ENCODE data around the gene KIF12. TPM values are rescaled to one million over a fixed set of nuclear protein-coding genes. Genes with fewer than 3 reads are reported as not detected.

KIF12 gene
- total and polyA plus RNA-seq, 2 of the 13 experiments (the other 11 are each of a cell fraction or from before 2014, with no cell fraction given): 1.8 to 12.5 TPM

DNA sequence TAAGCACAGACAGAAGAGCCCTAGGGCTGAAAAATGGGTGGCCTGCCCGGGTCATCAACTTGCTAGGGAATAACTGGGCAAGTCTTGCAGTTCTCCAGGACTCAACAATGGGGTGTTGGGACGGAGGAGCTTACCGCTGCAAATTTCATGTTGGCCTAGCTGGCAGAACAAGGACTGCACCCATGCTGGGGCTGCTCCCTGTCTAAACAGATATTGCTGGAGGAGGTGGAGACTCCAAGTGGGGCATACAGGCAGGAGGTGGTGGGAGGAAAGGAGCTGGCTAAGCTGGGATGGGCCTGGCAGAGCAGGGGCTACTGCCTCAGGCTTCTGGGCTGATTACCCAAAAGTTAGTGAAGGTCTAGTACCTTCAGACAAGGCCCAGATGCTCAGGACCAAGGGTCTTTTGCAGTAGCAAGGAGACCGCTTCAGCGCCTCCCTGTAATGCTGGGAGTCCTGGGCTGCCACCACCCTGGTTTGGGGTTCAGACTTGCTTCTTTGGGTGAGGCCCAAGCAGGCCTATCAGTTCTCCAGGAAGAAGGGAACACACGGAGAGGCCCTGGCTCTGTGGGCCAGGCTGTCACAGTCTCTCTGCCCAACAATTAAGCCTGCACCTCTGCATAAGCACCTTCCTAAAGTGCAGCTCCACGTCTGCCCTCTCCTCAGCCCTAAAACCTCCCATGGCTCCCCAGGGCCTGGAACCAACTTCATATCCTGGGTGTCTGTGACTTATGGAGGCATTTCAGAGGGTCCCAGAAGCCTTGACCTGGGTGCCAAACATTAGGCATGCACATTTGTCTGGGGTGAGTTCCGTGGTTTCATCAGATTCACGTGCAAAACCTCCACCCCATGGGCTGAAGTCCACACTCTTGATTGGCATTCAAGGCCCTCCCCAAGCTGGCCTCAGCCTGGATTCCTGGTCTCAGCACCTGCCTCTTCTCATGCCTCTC is 24.2 kb upstream of the KIF12 start (continued):
- TF ChIP-seq, protein P1, sequence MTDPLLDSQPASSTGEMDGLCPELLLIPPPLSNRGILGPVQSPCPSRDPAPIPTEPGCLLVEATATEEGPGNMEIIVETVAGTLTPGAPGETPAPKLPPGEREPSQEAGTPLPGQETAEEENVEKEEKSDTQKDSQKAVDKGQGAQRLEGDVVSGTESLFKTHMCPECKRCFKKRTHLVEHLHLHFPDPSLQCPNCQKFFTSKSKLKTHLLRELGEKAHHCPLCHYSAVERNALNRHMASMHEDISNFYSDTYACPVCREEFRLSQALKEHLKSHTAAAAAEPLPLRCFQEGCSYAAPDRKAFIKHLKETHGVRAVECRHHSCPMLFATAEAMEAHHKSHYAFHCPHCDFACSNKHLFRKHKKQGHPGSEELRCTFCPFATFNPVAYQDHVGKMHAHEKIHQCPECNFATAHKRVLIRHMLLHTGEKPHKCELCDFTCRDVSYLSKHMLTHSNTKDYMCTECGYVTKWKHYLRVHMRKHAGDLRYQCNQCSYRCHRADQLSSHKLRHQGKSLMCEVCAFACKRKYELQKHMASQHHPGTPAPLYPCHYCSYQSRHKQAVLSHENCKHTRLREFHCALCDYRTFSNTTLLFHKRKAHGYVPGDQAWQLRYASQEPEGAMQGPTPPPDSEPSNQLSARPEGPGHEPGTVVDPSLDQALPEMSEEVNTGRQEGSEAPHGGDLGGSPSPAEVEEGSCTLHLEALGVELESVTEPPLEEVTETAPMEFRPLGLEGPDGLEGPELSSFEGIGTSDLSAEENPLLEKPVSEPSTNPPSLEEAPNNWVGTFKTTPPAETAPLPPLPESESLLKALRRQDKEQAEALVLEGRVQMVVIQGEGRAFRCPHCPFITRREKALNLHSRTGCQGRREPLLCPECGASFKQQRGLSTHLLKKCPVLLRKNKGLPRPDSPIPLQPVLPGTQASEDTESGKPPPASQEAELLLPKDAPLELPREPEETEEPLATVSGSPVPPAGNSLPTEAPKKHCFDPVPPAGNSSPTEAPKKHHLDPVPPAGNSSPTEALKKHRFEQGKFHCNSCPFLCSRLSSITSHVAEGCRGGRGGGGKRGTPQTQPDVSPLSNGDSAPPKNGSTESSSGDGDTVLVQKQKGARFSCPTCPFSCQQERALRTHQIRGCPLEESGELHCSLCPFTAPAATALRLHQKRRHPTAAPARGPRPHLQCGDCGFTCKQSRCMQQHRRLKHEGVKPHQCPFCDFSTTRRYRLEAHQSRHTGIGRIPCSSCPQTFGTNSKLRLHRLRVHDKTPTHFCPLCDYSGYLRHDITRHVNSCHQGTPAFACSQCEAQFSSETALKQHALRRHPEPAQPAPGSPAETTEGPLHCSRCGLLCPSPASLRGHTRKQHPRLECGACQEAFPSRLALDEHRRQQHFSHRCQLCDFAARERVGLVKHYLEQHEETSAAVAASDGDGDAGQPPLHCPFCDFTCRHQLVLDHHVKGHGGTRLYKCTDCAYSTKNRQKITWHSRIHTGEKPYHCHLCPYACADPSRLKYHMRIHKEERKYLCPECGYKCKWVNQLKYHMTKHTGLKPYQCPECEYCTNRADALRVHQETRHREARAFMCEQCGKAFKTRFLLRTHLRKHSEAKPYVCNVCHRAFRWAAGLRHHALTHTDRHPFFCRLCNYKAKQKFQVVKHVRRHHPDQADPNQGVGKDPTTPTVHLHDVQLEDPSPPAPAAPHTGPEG (CRISPR knock-in tag; IDR thresholded peaks at IDR 0.05): no peak
- TF ChIP-seq RARA (CRISPR knock-in tag; IDR thresholded peaks at IDR 0.05) (peak; percentile 86), ZNF12 (CRISPR knock-in tag; IDR thresholded peaks at IDR 0.05) (no peak), KMT2A (CRISPR knock-in tag; IDR thresholded peaks at IDR 0.05) (0 out of 2 replicates have a peak, but pooled peaks have one; percentile 20), TARDBP (CRISPR knock-in tag; IDR thresholded peaks at IDR 0.05) (peak; percentile 68; the same call in 1 of the 2 replicates), BRD4 (CRISPR knock-in tag; IDR thresholded peaks at IDR 0.05) (peak; percentile 59; the same call in 1 of the 2 replicates), HOXA3 (CRISPR knock-in tag; IDR thresholded peaks at IDR 0.05) (peak; percentile 42; the same call in 1 of the 2 replicates), ZNF891 (CRISPR knock-in tag; IDR thresholded peaks at IDR 0.05) (no peak; the same call in 1 of the 2 replicates)
- TF ChIP-seq, protein P2, sequence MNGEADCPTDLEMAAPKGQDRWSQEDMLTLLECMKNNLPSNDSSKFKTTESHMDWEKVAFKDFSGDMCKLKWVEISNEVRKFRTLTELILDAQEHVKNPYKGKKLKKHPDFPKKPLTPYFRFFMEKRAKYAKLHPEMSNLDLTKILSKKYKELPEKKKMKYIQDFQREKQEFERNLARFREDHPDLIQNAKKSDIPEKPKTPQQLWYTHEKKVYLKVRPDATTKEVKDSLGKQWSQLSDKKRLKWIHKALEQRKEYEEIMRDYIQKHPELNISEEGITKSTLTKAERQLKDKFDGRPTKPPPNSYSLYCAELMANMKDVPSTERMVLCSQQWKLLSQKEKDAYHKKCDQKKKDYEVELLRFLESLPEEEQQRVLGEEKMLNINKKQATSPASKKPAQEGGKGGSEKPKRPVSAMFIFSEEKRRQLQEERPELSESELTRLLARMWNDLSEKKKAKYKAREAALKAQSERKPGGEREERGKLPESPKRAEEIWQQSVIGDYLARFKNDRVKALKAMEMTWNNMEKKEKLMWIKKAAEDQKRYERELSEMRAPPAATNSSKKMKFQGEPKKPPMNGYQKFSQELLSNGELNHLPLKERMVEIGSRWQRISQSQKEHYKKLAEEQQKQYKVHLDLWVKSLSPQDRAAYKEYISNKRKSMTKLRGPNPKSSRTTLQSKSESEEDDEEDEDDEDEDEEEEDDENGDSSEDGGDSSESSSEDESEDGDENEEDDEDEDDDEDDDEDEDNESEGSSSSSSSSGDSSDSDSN (CRISPR knock-in tag; IDR thresholded peaks at IDR 0.05): peak; percentile 48
- TF ChIP-seq, protein P3, sequence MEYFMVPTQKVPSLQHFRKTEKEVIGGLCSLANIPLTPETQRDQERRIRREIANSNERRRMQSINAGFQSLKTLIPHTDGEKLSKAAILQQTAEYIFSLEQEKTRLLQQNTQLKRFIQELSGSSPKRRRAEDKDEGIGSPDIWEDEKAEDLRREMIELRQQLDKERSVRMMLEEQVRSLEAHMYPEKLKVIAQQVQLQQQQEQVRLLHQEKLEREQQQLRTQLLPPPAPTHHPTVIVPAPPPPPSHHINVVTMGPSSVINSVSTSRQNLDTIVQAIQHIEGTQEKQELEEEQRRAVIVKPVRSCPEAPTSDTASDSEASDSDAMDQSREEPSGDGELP (IDR thresholded peaks at IDR 0.05; ENCODE audit: borderline replicate concordance, low read depth): no peak
- TF ChIP-seq, protein P4, sequence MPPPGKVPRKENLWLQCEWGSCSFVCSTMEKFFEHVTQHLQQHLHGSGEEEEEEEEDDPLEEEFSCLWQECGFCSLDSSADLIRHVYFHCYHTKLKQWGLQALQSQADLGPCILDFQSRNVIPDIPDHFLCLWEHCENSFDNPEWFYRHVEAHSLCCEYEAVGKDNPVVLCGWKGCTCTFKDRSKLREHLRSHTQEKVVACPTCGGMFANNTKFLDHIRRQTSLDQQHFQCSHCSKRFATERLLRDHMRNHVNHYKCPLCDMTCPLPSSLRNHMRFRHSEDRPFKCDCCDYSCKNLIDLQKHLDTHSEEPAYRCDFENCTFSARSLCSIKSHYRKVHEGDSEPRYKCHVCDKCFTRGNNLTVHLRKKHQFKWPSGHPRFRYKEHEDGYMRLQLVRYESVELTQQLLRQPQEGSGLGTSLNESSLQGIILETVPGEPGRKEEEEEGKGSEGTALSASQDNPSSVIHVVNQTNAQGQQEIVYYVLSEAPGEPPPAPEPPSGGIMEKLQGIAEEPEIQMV (CRISPR knock-in tag; IDR thresholded peaks at IDR 0.05; ENCODE audit: low read depth): 0 out of 2 replicates have a peak, but pooled peaks have one; percentile 34
- TF ChIP-seq, protein P5, sequence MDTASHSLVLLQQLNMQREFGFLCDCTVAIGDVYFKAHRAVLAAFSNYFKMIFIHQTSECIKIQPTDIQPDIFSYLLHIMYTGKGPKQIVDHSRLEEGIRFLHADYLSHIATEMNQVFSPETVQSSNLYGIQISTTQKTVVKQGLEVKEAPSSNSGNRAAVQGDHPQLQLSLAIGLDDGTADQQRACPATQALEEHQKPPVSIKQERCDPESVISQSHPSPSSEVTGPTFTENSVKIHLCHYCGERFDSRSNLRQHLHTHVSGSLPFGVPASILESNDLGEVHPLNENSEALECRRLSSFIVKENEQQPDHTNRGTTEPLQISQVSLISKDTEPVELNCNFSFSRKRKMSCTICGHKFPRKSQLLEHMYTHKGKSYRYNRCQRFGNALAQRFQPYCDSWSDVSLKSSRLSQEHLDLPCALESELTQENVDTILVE (CRISPR knock-in tag; IDR thresholded peaks at IDR 0.05): 0 out of 2 replicates have a peak, but pooled peaks have one; percentile 15
